Measurements from ENCODE around the gene INTS7. TPM values are rescaled to one million over a fixed set of nuclear protein-coding genes. Genes with fewer than 3 reads are reported as not detected.

The INTS7 gene
- total and polyA plus RNA-seq, 2 experiments from 2014 or later, result 10.9 to 34.0 TPM

DNA sequence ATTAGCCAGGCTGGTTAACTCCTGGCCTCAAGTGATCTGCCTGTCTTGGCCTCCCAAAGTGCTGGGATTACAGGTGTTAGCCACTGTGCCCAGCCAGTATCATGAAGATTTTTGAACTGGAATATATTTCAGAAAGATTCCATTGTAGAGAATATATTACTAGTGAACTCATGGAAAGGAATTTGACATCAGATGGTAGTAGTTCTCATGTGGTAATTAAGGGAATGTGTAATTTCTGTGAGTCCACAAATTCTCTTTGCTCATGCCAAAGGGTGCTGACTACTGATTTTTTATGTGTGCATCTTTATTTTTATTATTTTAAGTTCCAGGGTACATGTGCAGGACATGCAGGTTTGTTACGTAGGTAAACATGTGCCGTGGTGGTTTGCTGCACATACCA lies 10.6 kb upstream of the INTS7 start:
- no peaks in the 10 kb centered on the region for H3K27me3 Mint-ChIP-seq (ENCODE audit: insufficient read depth, low read depth, poor library complexity)
- no peak overlapping the region for H3K4me3 Mint-ChIP-seq
- no peaks in the 10 kb centered on the region for H3K9me3 Mint-ChIP-seq
- Histone ChIP-seq H2AFZ (no peak overlapping the region), H3K4me2 (no peak overlapping the region), H3K36me3 (ENCODE audit: insufficient read depth) (peaks cover 21% of the 10 kb centered on the region; the same call in 1 of the 2 replicates), H3K4me1 (ENCODE audit: insufficient read depth) (no peaks in the 10 kb centered on the region), H3K27ac (ENCODE audit: low read depth) (no peak overlapping the region), H3K79me2 (replicated peaks; ENCODE audit: insufficient read depth) (peaks cover 41% of the 10 kb centered on the region), H3K27me3 (ENCODE audit: insufficient read depth) (no peaks in the 10 kb centered on the region), H3F3A (replicated peaks; ENCODE audit: low read depth) (no peaks in the 10 kb centered on the region), H4K20me1 (replicated peaks; ENCODE audit: insufficient read depth) (peaks cover 38% of the 10 kb centered on the region), H3K9me2 (ENCODE audit: insufficient read depth) (no peaks in the 10 kb centered on the region), H3K4me3 (no peak overlapping the region)
- peaks cover 64% of the 10 kb centered on the region for H3K36me3 Mint-ChIP-seq (ENCODE audit: low read depth)
- DNase-seq (ENCODE audit: low spot score), result no peak
- no peak for TF ChIP-seq CREB1 (CRISPR knock-in tag; IDR thresholded peaks at IDR 0.05; ENCODE audit: low read depth)
- TF ChIP-seq JUNB (IDR thresholded peaks at IDR 0.05; ENCODE audit: unreplicated experiment), result no peak
- TF ChIP-seq EZH2phosphoT487 (IDR thresholded peaks at IDR 0.05; ENCODE audit: unreplicated experiment), result no peak
- TF ChIP-seq, protein P1, sequence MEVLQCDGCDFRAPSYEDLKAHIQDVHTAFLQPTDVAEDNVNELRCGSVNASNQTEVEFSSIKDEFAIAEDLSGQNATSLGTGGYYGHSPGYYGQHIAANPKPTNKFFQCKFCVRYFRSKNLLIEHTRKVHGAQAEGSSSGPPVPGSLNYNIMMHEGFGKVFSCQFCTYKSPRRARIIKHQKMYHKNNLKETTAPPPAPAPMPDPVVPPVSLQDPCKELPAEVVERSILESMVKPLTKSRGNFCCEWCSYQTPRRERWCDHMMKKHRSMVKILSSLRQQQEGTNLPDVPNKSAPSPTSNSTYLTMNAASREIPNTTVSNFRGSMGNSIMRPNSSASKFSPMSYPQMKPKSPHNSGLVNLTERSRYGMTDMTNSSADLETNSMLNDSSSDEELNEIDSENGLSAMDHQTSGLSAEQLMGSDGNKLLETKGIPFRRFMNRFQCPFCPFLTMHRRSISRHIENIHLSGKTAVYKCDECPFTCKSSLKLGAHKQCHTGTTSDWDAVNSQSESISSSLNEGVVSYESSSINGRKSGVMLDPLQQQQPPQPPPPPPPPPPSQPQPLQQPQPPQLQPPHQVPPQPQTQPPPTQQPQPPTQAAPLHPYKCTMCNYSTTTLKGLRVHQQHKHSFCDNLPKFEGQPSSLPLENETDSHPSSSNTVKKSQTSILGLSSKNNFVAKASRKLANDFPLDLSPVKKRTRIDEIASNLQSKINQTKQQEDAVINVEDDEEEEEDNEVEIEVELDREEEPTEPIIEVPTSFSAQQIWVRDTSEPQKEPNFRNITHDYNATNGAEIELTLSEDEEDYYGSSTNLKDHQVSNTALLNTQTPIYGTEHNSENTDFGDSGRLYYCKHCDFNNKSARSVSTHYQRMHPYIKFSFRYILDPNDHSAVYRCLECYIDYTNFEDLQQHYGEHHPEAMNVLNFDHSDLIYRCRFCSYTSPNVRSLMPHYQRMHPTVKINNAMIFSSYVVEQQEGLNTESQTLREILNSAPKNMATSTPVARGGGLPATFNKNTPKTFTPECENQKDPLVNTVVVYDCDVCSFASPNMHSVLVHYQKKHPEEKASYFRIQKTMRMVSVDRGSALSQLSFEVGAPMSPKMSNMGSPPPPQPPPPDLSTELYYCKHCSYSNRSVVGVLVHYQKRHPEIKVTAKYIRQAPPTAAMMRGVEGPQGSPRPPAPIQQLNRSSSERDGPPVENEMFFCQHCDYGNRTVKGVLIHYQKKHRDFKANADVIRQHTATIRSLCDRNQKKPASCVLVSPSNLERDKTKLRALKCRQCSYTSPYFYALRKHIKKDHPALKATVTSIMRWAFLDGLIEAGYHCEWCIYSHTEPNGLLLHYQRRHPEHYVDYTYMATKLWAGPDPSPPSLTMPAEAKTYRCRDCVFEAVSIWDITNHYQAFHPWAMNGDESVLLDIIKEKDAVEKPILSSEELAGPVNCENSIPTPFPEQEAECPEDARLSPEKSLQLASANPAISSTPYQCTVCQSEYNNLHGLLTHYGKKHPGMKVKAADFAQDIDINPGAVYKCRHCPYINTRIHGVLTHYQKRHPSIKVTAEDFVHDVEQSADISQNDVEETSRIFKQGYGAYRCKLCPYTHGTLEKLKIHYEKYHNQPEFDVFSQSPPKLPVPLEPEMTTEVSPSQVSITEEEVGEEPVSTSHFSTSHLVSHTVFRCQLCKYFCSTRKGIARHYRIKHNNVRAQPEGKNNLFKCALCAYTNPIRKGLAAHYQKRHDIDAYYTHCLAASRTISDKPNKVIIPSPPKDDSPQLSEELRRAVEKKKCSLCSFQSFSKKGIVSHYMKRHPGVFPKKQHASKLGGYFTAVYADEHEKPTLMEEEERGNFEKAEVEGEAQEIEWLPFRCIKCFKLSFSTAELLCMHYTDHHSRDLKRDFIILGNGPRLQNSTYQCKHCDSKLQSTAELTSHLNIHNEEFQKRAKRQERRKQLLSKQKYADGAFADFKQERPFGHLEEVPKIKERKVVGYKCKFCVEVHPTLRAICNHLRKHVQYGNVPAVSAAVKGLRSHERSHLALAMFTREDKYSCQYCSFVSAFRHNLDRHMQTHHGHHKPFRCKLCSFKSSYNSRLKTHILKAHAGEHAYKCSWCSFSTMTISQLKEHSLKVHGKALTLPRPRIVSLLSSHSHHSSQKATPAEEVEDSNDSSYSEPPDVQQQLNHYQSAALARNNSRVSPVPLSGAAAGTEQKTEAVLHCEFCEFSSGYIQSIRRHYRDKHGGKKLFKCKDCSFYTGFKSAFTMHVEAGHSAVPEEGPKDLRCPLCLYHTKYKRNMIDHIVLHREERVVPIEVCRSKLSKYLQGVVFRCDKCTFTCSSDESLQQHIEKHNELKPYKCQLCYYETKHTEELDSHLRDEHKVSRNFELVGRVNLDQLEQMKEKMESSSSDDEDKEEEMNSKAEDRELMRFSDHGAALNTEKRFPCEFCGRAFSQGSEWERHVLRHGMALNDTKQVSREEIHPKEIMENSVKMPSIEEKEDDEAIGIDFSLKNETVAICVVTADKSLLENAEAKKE (CRISPR knock-in tag; IDR thresholded peaks at IDR 0.05), result no peak
- TF ChIP-seq ZNF114 (CRISPR knock-in tag; IDR thresholded peaks at IDR 0.05), result no peak
- no peak for TF ChIP-seq ZNF331 (CRISPR knock-in tag; IDR thresholded peaks at IDR 0.05; ENCODE audit: low read depth)
- no peak for TF ChIP-seq POLR2AphosphoS5 (IDR thresholded peaks at IDR 0.05; ENCODE audit: low read depth)
- no peak for TF ChIP-seq NANOG (IDR thresholded peaks at IDR 0.05; ENCODE audit: borderline replicate concordance)
- TF ChIP-seq STAT1 (IDR thresholded peaks at IDR 0.05; ENCODE audit: unreplicated experiment), result no peak
- no peak for TF ChIP-seq CTCF (conservative IDR thresholded peaks at IDR 0.05; ENCODE audit: low read depth in 2 of 2)
- TF ChIP-seq, protein P2, sequence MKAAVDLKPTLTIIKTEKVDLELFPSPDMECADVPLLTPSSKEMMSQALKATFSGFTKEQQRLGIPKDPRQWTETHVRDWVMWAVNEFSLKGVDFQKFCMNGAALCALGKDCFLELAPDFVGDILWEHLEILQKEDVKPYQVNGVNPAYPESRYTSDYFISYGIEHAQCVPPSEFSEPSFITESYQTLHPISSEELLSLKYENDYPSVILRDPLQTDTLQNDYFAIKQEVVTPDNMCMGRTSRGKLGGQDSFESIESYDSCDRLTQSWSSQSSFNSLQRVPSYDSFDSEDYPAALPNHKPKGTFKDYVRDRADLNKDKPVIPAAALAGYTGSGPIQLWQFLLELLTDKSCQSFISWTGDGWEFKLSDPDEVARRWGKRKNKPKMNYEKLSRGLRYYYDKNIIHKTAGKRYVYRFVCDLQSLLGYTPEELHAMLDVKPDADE (IDR thresholded peaks at IDR 0.05), result no peak
- TF ChIP-seq, protein P3, sequence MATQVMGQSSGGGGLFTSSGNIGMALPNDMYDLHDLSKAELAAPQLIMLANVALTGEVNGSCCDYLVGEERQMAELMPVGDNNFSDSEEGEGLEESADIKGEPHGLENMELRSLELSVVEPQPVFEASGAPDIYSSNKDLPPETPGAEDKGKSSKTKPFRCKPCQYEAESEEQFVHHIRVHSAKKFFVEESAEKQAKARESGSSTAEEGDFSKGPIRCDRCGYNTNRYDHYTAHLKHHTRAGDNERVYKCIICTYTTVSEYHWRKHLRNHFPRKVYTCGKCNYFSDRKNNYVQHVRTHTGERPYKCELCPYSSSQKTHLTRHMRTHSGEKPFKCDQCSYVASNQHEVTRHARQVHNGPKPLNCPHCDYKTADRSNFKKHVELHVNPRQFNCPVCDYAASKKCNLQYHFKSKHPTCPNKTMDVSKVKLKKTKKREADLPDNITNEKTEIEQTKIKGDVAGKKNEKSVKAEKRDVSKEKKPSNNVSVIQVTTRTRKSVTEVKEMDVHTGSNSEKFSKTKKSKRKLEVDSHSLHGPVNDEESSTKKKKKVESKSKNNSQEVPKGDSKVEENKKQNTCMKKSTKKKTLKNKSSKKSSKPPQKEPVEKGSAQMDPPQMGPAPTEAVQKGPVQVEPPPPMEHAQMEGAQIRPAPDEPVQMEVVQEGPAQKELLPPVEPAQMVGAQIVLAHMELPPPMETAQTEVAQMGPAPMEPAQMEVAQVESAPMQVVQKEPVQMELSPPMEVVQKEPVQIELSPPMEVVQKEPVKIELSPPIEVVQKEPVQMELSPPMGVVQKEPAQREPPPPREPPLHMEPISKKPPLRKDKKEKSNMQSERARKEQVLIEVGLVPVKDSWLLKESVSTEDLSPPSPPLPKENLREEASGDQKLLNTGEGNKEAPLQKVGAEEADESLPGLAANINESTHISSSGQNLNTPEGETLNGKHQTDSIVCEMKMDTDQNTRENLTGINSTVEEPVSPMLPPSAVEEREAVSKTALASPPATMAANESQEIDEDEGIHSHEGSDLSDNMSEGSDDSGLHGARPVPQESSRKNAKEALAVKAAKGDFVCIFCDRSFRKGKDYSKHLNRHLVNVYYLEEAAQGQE (IDR thresholded peaks at IDR 0.05; ENCODE audit: unreplicated experiment), result no peak
- no peak for TF ChIP-seq EZH2 (IDR thresholded peaks at IDR 0.05; ENCODE audit: low read depth, unreplicated experiment)
- no peak overlapping the region for H3K27ac Mint-ChIP-seq
- H3K4me1 Mint-ChIP-seq, result peaks cover 1% of the 10 kb centered on the region; the same call in 2 of the 3 replicates
- ATAC-seq, result no peak

Measured in GM23338 (cell line).